ENCODE measurements around the gene CAPRIN2. TPM values are rescaled to one million over a fixed set of nuclear protein-coding genes. Genes with fewer than 3 reads are reported as not detected.

Gene CAPRIN2
- total and polyA plus RNA-seq, 2 experiments from 2014 or later: 36.5 to 41.3 TPM

DNA sequence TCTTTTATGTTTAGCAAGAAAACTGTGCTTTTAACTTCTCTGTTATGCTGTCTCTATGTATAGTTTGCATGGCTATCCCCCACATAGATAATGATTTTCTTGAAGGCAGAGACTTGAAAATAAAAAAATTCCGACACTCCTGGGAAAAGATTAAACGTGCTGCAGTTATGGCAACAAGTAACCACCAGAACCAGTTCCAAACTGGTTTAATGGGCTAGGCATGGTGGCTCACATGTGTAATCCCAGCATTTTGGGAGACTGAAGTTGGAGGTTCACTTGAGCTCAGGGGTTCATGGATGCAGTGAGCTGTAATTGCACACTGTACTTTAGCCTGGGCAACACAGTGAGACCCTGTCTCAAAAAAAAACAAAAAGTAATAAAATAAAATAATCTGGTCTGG, 15.1 kb upstream of the CAPRIN2 start:
- H3K4me1 ChIP-seq (ENCODE audit: insufficient read depth): peaks cover 8% of the 10 kb centered on the region
- TF ChIP-seq EZH2phosphoT487 (IDR thresholded peaks at IDR 0.05; ENCODE audit: unreplicated experiment): no peak
- TF ChIP-seq STAT1 (IDR thresholded peaks at IDR 0.05; ENCODE audit: unreplicated experiment): no peak
- TF ChIP-seq POLR2AphosphoS5 (IDR thresholded peaks at IDR 0.05; ENCODE audit: low read depth): no peak
- no peak for TF ChIP-seq JUNB (IDR thresholded peaks at IDR 0.05; ENCODE audit: unreplicated experiment)
- TF ChIP-seq ZNF331 (CRISPR knock-in tag; IDR thresholded peaks at IDR 0.05; ENCODE audit: low read depth): no peak
- no peak for TF ChIP-seq ZNF462 (CRISPR knock-in tag; IDR thresholded peaks at IDR 0.05)
- no peak for TF ChIP-seq ETS1 (IDR thresholded peaks at IDR 0.05)
- no peak for TF ChIP-seq CREB1 (CRISPR knock-in tag; IDR thresholded peaks at IDR 0.05; ENCODE audit: low read depth)
- TF ChIP-seq NANOG (IDR thresholded peaks at IDR 0.05; ENCODE audit: borderline replicate concordance): no peak
- no peak for TF ChIP-seq ZNF114 (CRISPR knock-in tag; IDR thresholded peaks at IDR 0.05)
- H3K27me3 ChIP-seq (ENCODE audit: insufficient read depth): no peaks in the 10 kb centered on the region
- Mint-ChIP-seq H3K27me3 (ENCODE audit: insufficient read depth, low read depth, poor library complexity) (no peaks in the 10 kb centered on the region), H3K27ac (no peak overlapping the region), H3K4me1 (peaks cover 2% of the 10 kb centered on the region; the same call in 2 of the 3 replicates), H3K4me3 (no peak overlapping the region), H3K9me3 (peaks cover 32% of the 10 kb centered on the region), H3K36me3 (ENCODE audit: low read depth) (peaks cover 13% of the 10 kb centered on the region)
- H3F3A ChIP-seq (replicated peaks; ENCODE audit: low read depth): no peaks in the 10 kb centered on the region
- no peak for ATAC-seq
- H2AFZ ChIP-seq: no peak overlapping the region
- H4K20me1 ChIP-seq (replicated peaks; ENCODE audit: insufficient read depth): no peaks in the 10 kb centered on the region
- no peak overlapping the region for H3K4me3 ChIP-seq
- H3K4me2 ChIP-seq: no peak overlapping the region
- no peaks in the 10 kb centered on the region for H3K79me2 ChIP-seq (replicated peaks; ENCODE audit: insufficient read depth)
- H3K9me2 ChIP-seq (ENCODE audit: insufficient read depth): peaks cover 5% of the 10 kb centered on the region; the same call in 1 of the 2 replicates
- no peak overlapping the region for H3K27ac ChIP-seq (ENCODE audit: low read depth)
- DNase-seq (ENCODE audit: low spot score): no peak
- H3K36me3 ChIP-seq (ENCODE audit: insufficient read depth): peaks cover 16% of the 10 kb centered on the region
